AG10803 (cell line): ENCODE data around the gene NPNT.

Experiments used
- DNase-seq: peaks from one replicate; pipeline ENCODE4 v3.0.0; 2010; ENCODE audit warnings: low read depth
- H3K4me3 ChIP-seq: 2 replicates; pipeline ENCODE4 v1.5.1; 2011; ENCODE audit warnings: mild to moderate bottlenecking, low read length, control low read depth
- CTCF ChIP-seq: conservative IDR thresholded peaks from 2 replicates; pipeline ENCODE4 v1.5.1; 2011; ENCODE audit warnings: mild to moderate bottlenecking, low read length, control low read depth, inconsistent platforms

NPNT gene

GRCh38 chr4:105870963-105871362 lies 24.3 kb upstream of the NPNT start:
- H3K4me3 ChIP-seq = no peak overlapping the region
- no peak for TF ChIP-seq CTCF
- DNase-seq = no peak

- no peak overlapping the region for H3K4me3 ChIP-seq
- no peak for DNase-seq
- TF ChIP-seq CTCF = no peak
Measured at GRCh38 chr4:105871997-105872396, 23.3 kb upstream of the NPNT start.

- no peak for DNase-seq
- H3K4me3 ChIP-seq = no peak overlapping the region
- no peak for TF ChIP-seq CTCF
Measured at GRCh38 chr4:105875233-105875632, 20.0 kb upstream of the NPNT start.

GRCh38 chr4:105878668-105879067 lies 16.6 kb upstream of the NPNT start:
- no peak overlapping the region for H3K4me3 ChIP-seq
- TF ChIP-seq CTCF = no peak
- no peak for DNase-seq

GRCh38 chr4:105887508-105887907 lies 7.8 kb upstream of the NPNT start:
- no peak for DNase-seq
- no peak overlapping the region for H3K4me3 ChIP-seq
- TF ChIP-seq CTCF = no peak

- no peak for DNase-seq
- H3K4me3 ChIP-seq = peak overlapping the region; percentile 21
Measured at GRCh38 chr4:105895583-105896460, 551 bp downstream of the NPNT start.

More at GRCh38 chr4:105895583-105896460, 551 bp downstream of the NPNT start:
- no peak for TF ChIP-seq CTCF
